Epidermal melanocyte (primary cell): ENCODE measurements around the gene ARID3C.

Source experiments
- DNase-seq: peaks from one replicate; pipeline ENCODE4 v3.0.0; 2011; ENCODE audit warnings: low spot score; ENCODE audit not compliant: insufficient read length

ARID3C gene

GRCh38 chr9:34627716-34628655 lies 880 bp downstream of the ARID3C start:
- DNase-seq = no peak

- DNase-seq = no peak
Observed at GRCh38 chr9:34625186-34625486, 3.7 kb downstream of the ARID3C start.

- no peak for DNase-seq
Observed at GRCh38 chr9:34624475-34625185, 4.2 kb downstream of the ARID3C start.

DNA sequence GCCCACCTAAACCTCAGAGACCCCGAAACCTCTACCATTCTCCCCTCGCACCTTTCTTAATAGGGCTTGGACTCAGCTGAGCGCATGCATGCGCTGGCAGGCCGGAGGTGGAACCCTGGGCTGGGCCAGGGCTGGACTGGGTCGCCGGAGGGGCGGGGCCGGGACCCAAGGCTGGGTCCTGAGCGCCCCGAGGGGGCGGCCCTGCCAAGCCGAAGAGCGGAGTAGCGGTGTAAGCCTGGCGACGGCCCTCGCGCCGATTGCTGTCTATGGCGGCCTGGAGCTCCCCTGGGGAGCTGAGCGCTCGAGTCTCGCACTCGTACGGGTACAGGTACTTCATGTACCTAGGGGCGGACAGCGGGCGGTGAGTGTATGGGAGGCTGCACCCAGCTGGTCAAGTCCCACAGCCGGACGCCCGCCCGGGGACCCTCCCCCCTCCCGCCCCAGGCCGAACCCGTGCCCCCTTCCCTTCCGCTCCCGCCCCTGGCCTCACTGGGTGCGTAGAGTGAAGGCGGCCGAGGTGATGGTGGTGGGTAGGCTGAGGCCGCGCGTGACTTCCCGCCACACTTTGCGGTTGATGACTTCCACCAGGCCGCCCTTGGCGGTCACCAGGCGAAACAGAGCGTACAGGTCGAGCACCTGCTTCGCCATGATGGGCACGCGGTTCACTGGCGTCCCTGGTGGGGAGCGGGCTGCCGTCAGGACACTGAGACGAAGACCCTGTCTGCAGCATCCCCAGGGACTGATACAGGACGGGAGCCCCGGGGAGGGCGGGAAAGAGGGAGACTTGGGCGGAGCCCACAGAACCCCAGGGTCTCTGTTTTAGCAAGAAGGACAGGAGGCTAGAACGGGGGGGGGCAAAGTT lies 5.3 kb downstream of the ARID3C start:
- no peak for DNase-seq

DNA sequence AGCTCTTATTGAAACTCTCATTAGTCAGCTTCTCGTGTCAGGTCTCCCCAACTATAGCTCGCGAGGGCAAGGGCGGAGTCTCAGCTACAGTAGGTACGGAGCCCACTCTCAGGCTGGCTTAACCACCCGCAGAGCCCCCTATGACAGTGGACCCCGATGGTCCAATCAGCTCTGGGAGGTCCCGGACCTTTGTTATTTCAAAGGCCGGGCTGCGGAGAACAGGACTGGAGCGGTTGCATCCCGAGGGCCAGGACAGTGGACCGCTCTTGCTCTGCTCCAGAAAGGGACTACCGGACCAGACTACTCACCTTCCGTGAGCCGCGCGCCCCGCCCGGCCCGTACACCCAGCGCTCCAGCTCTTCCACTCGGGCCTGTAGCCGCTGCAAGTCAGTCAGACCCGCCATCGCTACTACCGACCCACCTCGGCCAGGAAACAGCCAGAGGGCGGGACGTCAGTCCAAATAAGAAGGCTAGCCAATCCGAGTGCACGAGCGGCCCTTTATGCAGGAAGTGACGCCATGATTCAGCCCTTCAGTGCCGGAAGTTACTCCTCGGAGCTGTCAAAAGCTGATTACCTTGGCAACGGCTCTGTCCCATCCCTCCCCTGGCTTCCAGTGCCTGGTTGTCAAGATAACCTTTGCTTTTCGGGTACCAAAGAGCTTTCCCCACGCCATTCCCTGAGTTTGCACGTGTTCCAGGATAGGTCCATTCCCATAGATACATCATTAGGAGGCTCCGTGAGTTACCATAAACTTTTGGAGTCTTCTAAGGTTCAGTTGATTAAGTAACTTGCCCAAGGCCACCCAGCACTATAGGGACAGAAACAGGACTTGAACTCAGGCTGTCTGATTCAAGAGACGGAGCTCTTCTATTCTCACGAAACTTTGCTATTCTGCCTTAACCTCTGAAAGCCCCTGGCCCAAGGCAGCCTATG lies 8.5 kb downstream of the ARID3C start, which contains the start of gene DCTN3:
Gene DCTN3, minus strand, starts transcription at position 435 of the 934 bp plus-strand sequence. Its CDS starts 31 bp downstream, at position 404.
- peak; percentile 99 for DNase-seq

DNA sequence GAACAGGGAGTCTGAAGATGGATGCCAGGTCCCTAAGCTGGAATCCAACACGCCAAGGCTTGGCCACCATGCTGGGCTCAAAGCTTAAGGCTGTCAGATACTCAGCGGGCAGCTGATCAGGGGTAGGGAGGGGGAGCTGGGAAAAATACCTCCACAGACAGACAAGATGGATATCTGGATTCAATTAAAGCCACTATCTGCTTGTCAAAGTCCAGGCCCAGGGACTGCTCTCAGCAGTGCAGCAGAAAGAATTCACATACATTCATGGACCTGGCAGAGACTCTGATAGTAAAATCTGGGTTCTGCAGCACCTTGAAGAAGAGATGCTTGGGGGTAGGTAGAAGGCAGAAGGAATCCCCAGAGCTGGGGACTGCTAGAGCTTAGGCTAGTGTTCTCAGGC lies 13.7 kb downstream of the ARID3C start:
- no peak for DNase-seq

- DNase-seq = peak; percentile 76
Observed at GRCh38 chr9:34612788-34613390, 16.0 kb downstream of the ARID3C start.

- DNase-seq = peak; percentile 91
Observed at GRCh38 chr9:34611811-34612787, 16.8 kb downstream of the ARID3C start, which contains the start of gene RPP25L. Gene RPP25L (minus strand): TSS chr9:34612097. CDS start chr9:34611296, 801 bp downstream.

- DNase-seq = no peak
Observed at GRCh38 chr9:34611251-34611810, 17.5 kb downstream of the ARID3C start.

- DNase-seq = no peak
Observed at GRCh38 chr9:34610434-34611206, 18.2 kb downstream of the ARID3C start.

DNA sequence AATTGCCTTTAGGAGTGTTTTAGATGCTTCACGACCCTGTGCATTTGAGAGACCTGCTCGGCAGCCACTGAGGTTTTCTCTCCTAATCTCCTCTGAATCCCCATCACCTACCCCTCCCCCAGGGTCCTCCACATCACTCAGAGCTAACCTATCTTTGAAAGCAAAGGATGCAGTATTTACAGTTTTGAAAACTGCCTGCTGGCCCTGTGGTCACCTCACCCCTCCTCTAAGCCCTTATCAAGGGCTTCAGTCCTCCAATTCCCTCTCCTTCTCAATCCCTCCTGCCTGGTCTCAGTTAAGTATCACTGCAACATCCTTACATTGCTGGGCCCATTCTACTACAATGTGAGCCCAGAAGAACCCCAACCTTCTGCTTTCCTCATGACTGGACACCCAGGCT lies 21.5 kb downstream of the ARID3C start:
- DNase-seq = no peak

GRCh38 chr9:34606905-34607304 lies 22.0 kb downstream of the ARID3C start:
- DNase-seq = no peak

GRCh38 chr9:34606190-34606589 lies 22.7 kb downstream of the ARID3C start:
- DNase-seq = no peak

DNA sequence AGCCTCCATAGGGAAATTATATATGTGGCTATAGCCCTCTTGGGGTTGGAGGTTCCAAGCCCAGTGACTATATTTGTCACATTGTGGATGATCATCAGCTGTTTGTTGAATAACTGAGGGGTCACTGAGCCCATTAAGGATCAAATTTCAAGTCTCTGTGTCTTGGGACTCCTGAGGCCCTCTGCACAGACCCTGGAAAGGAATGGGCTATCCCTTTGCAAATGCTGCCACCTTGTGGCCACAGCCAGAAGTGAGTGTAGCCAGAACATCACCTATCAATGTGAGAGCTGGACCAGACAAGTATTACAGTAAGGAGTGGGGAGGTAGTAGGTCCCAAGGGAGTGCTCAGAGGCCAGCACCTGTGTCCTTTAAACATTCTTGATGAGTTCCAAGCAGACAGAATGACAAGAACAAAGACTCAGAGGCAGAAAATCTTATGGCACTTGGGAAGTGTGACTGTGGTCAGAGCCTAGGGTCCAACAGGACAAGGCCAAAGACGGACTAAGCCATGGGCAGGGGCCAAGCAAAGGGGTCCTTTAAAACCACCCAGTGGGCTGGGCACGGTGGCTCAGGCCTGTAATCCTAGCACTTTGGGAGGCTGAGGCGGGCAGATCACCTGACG lies 25.1 kb downstream of the ARID3C start:
- peak; percentile 92 for DNase-seq

- no peak for DNase-seq
Observed at GRCh38 chr9:34601937-34602573, 26.8 kb downstream of the ARID3C start.

- DNase-seq = no peak
Observed at GRCh38 chr9:34600908-34601307, 28.0 kb downstream of the ARID3C start.

DNA sequence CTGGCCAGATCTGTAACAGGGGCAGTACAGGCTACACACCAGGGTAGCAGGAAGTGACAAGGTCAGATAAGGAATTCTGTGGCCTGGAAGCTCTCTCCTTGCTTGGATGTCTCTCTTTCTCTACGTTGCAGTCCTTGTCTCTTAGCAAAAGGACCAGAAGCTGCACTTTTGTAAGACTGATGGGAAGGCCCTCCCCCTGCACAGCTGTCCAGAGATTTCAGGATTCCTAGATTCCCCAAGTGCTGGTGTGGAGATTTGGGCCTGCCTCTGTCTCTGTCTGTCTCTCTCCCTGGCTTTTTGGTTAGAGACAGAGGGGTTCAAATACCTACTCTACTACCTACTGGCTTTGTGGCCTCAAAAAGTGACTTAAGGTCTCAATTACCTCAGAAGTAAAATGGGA lies 29.3 kb downstream of the ARID3C start:
- no peak for DNase-seq
